WI38 (cell line): ENCODE measurements around the gene SNRNP27.
"Not testable (repeated sequence)": the region's sequence is repeated elsewhere in the genome, so short reads cannot be mapped to it uniquely, and the experiment has no call there.

Source experiments
- H3K4me3 ChIP-seq: 2 replicates; pipeline ENCODE4 v1.5.1; 2011; ENCODE audit warnings: low read depth, mild to moderate bottlenecking, control low read depth, low read length
- CTCF ChIP-seq: IDR thresholded peaks from 2 replicates; pipeline ENCODE4 v1.5.1; 2012; ENCODE audit warnings: low read depth, mild to moderate bottlenecking, control low read depth, low read length

The SNRNP27 gene

GRCh38 chr2:69948032-69948962, 54.5 kb downstream of the SNRNP27 start:
- H3K4me3 ChIP-seq, result no peak overlapping the region
- TF ChIP-seq CTCF, result no peak

- H3K4me3 ChIP-seq, result no peak overlapping the region
- no peak for TF ChIP-seq CTCF
Observed at GRCh38 chr2:69948963-69949645, 55.3 kb downstream of the SNRNP27 start.

DNA sequence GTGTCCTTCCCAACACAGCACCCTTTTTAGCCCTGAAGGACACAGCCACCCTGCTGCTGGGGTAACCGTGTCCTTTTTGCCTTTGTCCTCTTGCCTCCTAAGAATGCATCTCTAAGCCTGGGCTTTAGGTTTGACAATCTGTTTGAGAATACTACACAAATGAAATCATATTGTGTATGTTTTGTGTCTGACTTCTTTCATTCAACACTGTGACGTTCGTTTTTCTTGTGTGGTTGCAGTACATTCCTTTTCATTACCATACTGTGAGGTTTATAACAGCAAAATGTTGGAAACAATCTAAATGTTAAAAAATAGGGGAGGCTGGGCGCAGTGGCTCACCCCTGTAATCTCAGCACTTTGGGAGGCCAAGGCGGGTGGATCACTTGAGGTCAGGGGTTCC, 56.5 kb downstream of the SNRNP27 start:
- H3K4me3 ChIP-seq, result no peak overlapping the region
- TF ChIP-seq CTCF, result no peak

DNA sequence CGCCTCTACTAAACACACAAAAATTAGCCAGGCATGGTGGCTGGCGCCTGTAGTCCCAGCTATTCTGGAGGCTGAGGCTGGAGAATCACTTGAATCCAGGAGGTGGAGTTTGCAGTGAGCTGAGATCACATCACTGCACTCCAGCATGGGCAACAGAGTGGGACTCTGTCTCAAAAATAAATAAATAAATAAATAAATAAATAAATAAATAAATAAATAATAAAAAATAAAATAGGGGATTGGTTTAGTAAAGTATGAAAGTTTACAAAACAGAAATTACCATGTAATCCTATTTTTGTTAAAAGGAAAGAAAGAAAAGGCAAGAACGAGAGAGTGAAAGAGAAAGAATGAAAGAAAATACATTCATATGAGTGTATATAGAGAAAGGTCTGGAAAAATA, 56.9 kb downstream of the SNRNP27 start:
- not testable (repeated sequence) for H3K4me3 ChIP-seq

DNA sequence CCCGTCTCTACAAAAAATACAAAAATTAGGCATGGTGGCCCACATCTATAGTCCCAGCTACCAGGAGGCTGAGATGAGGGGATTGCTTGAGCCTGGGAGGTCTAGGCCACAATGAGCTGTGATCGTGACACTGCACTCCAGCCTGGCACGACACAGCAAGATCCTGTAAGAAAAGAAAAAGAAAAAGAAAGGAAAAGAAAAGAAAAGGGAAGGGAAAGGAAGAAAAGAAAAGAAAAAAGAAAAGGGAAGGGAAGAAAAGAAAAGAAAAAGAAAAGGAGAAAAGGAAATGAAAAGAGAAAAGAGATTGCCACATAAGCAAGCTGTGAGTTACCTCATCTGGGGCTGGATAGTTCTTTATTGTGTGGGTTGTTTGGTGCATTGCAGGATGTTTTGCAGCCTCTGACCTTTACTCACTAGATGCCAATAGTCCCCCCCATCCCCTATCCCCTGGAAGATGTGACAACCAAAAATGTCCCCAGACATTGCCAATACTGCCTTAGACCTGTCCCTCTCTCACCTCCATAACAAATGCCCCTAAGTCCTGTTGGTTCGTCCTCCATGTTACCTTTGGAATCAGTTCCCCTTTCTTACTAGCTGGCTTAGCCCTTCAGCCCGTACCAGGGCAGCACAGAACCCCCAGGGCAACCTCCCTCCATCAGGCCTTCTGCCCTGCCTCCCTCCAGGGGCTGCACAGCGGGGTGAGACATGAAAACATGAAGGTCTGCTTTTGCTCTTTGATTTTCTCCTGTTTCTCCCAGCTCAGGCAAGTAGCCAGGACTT, 58.8 kb downstream of the SNRNP27 start:
- H3K4me3 ChIP-seq, result no peak overlapping the region
- TF ChIP-seq CTCF, result no peak

DNA sequence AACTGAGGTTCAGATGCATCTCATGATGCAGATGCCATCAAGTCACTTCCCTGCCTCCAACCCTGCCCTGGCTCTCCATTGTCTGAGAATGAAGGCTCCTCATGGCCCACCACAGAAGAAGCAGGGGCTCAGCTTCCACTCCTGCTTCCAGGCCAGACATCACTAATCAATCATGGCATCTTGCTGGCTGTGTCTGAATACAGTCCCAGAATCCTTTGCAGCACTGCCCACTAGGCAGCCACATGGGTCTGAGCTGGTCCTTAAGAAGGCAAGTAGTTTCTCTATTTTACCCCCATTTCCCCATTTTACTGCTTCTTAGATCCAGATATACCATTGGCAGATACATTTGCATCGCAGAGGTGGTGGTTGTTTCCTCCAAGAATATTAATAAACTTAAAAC, 60.3 kb downstream of the SNRNP27 start:
- H3K4me3 ChIP-seq, result no peak overlapping the region
- TF ChIP-seq CTCF, result no peak
